GM23338 (cell line): ENCODE measurements around the gene SP140L. TPM values are rescaled to one million over a fixed set of nuclear protein-coding genes. Genes with fewer than 3 reads are reported as not detected.

Experiments
- ATAC-seq: fragments of 200-7000 bp; cut with Tn5 transposase; 3 replicates; pipeline ENCODE4 v1.9.1; 2020
- DNase-seq: peaks from one replicate; pipeline ENCODE4 v3.0.0-alpha.2; 2015; ENCODE audit warnings: low spot score
- H2AFZ ChIP-seq: fragments of 200-600 bp; sonication (generic); 2 replicates; pipeline ENCODE4 v1.8.0; 2016; ENCODE audit warnings: antibody characterized with exemption, mild to moderate bottlenecking, moderate library complexity
- H3F3A ChIP-seq: fragments of 200-600 bp; sonication (generic); replicated peaks from 2 replicates; pipeline ENCODE4 v1.8.0; 2017; ENCODE audit warnings: antibody characterized with exemption, mixed run types, low read depth
- H3K27ac ChIP-seq: fragments of 200-600 bp; sonication (generic); 2 replicates; pipeline ENCODE4 v1.6.1; 2016; ENCODE audit warnings: low read depth
- H3K27me3 ChIP-seq: fragments of 200-600 bp; sonication (generic); 2 replicates; pipeline ENCODE4 v1.8.0; 2016; ENCODE audit warnings: mild to moderate bottlenecking, mixed run types, moderate library complexity; ENCODE audit not compliant: insufficient read depth
- H3K36me3 ChIP-seq: fragments of 200-600 bp; sonication (generic); 2 replicates; pipeline ENCODE4 v1.8.0; 2016; ENCODE audit warnings: mild to moderate bottlenecking; ENCODE audit not compliant: insufficient read depth
- H3K4me1 ChIP-seq: fragments of 200-600 bp; sonication (generic); 2 replicates; pipeline ENCODE4 v1.8.0; 2016; ENCODE audit warnings: mild to moderate bottlenecking, moderate library complexity; ENCODE audit not compliant: insufficient read depth
- H3K4me2 ChIP-seq: fragments of 200-600 bp; sonication (generic); 2 replicates; pipeline ENCODE4 v1.7.1; 2017; ENCODE audit warnings: mixed run types
- H3K4me3 ChIP-seq: fragments of 200-600 bp; sonication (generic); 2 replicates; pipeline ENCODE4 v1.6.1; 2016; ENCODE audit warnings: mixed run types
- H3K79me2 ChIP-seq: fragments of 200-600 bp; sonication (generic); replicated peaks from 2 replicates; pipeline ENCODE4 v1.8.0; 2017; ENCODE audit warnings: mild to moderate bottlenecking; ENCODE audit not compliant: insufficient read depth
- H3K9me2 ChIP-seq: fragments of 200-600 bp; sonication (generic); 2 replicates; pipeline ENCODE4 v1.8.0; 2017; ENCODE audit not compliant: insufficient read depth
- H4K20me1 ChIP-seq: fragments of 200-600 bp; sonication (generic); replicated peaks from 2 replicates; pipeline ENCODE4 v1.8.0; 2017; ENCODE audit warnings: mild to moderate bottlenecking; ENCODE audit not compliant: insufficient read depth
- H3K27ac Mint-ChIP-seq: 2 replicates; pipeline ENCODE4 v1.8.0; 2020; ENCODE audit warnings: inconsistent platforms, mild to moderate bottlenecking, moderate library complexity, mixed read lengths
- H3K27me3 Mint-ChIP-seq: 3 replicates; pipeline ENCODE4 v1.8.0; 2022; ENCODE audit warnings: low read depth, mild to moderate bottlenecking, moderate library complexity, mixed read lengths, inconsistent platforms; ENCODE audit not compliant: insufficient read depth, poor library complexity
- H3K36me3 Mint-ChIP-seq: 3 replicates; pipeline ENCODE4 v1.8.0; 2021; ENCODE audit warnings: low read depth, mild to moderate bottlenecking, inconsistent platforms, moderate library complexity, mixed read lengths
- H3K4me1 Mint-ChIP-seq: 3 replicates; pipeline ENCODE4 v1.8.0; 2020; ENCODE audit warnings: mild to moderate bottlenecking, inconsistent platforms, mixed read lengths
- H3K4me3 Mint-ChIP-seq: 3 replicates; pipeline ENCODE4 v1.8.0; 2021; ENCODE audit warnings: moderate library complexity, mild to moderate bottlenecking, inconsistent platforms, mixed read lengths
- H3K9me3 Mint-ChIP-seq: 3 replicates; pipeline ENCODE4 v1.8.0; 2020; ENCODE audit warnings: moderate library complexity, mild to moderate bottlenecking, inconsistent platforms, mixed read lengths
- CTCF ChIP-seq, 2 experiments: fragments of 200-600 bp in 1 of 2; sonication (generic) in 1 of 2; conservative IDR thresholded peaks; 2 replicates each; pipeline versions ENCODE4 v1.5.1 to v1.6.1; 2016 to 2017; ENCODE audit warnings: antibody characterized with exemption in 2 of 2, low read depth in 2 of 2, mild to moderate bottlenecking in 2 of 2, moderate library complexity in 1 of 2
- ETS1 ChIP-seq: IDR thresholded peaks from 2 replicates; pipeline ENCODE4 v1.6.1; 2016; ENCODE audit warnings: antibody characterized with exemption
- EZH2 ChIP-seq: fragments of 200-600 bp; sonication (generic); IDR thresholded peaks from one replicate; pipeline ENCODE4 v1.8.0; 2017; ENCODE audit warnings: antibody characterized with exemption, mild to moderate bottlenecking, low read depth; ENCODE audit not compliant: unreplicated experiment
- EZH2phosphoT487 ChIP-seq: fragments of 200-600 bp; sonication (generic); IDR thresholded peaks from one replicate; pipeline ENCODE4 v1.8.1; 2018; ENCODE audit warnings: antibody characterized with exemption; ENCODE audit not compliant: unreplicated experiment
- JUNB ChIP-seq: IDR thresholded peaks from one replicate; pipeline ENCODE4 v1.6.1; 2016; ENCODE audit warnings: antibody characterized with exemption; ENCODE audit not compliant: unreplicated experiment
- NANOG ChIP-seq: IDR thresholded peaks from 2 replicates; pipeline ENCODE4 v1.6.1; 2016; ENCODE audit warnings: antibody characterized with exemption, borderline replicate concordance
- POLR2AphosphoS5 ChIP-seq: IDR thresholded peaks from 2 replicates; pipeline ENCODE4 v1.6.1; 2016; ENCODE audit warnings: antibody characterized with exemption, low read depth
- REST ChIP-seq: IDR thresholded peaks from one replicate; pipeline ENCODE4 v1.6.1; 2018; ENCODE audit warnings: antibody characterized with exemption; ENCODE audit not compliant: unreplicated experiment
- ZNF114 ChIP-seq: fragments of 250-450 bp; sonication (Bioruptor Pico); IDR thresholded peaks from 2 replicates; pipeline ENCODE4 v1.5.0; 2020; ENCODE audit warnings: mild to moderate bottlenecking, moderate library complexity
- ZNF331 ChIP-seq: fragments of 250-450 bp; sonication (Bioruptor Pico); IDR thresholded peaks from 2 replicates; pipeline ENCODE4 v1.5.0; 2020; ENCODE audit warnings: low read depth, mild to moderate bottlenecking, moderate library complexity
- polyA plus RNA-seq: library from polyadenylated mRNA; unstranded; fragments of >200 nt; fragmentation: Nextera tagmentation; extraction: Ambion mirVana; gene quantifications from 2 replicates; pipeline ENCODE4 v1.2.1, GENCODE V29; 2016
- total RNA-seq: library from RNA; depleted of rRNA; stranded (reverse); fragments of >200 nt; shearing (Covaris generic); gene quantifications from 2 replicates; pipeline ENCODE4 v1.2.3, GENCODE V29; 2014

SP140L gene
- total and polyA plus RNA-seq, 2 experiments from 2014 or later = 1.3 to 1.7 TPM

- TF ChIP-seq ZNF331 (CRISPR knock-in tag) = no peak
- TF ChIP-seq ETS1 = no peak
- TF ChIP-seq JUNB = no peak
- no peak for TF ChIP-seq REST
- no peak for TF ChIP-seq EZH2
- no peak for TF ChIP-seq EZH2phosphoT487
Measured at GRCh38 chr2:230416061-230416721, 89.2 kb downstream of the SP140L start, which contains the start of gene SP100 (continued).

- no peak for ATAC-seq
- Histone ChIP-seq H3K79me2 (no peaks in the 10 kb centered on the region), H2AFZ (no peak overlapping the region), H3K27me3 (peaks cover 4% of the 10 kb centered on the region), H3K4me1 (no peaks in the 10 kb centered on the region), H4K20me1 (no peaks in the 10 kb centered on the region), H3K27ac (no peak overlapping the region), H3K4me3 (no peak overlapping the region), H3K9me2 (no peaks in the 10 kb centered on the region; the same call in 1 of the 2 replicates), H3F3A (no peaks in the 10 kb centered on the region), H3K36me3 (no peaks in the 10 kb centered on the region), H3K4me2 (no peak overlapping the region)
- peaks cover 4% of the 10 kb centered on the region; the same call in 2 of the 3 replicates for H3K4me1 Mint-ChIP-seq
- no peak for DNase-seq
- peaks cover 9% of the 10 kb centered on the region for H3K27me3 Mint-ChIP-seq
- H3K4me3 Mint-ChIP-seq = no peak overlapping the region
- no peak overlapping the region for H3K27ac Mint-ChIP-seq
- no peak for TF ChIP-seq REST
- TF ChIP-seq EZH2phosphoT487 = no peak
- TF ChIP-seq ZNF114 (CRISPR knock-in tag) = no peak
- no peak for TF ChIP-seq EZH2
- TF ChIP-seq POLR2AphosphoS5 = no peak
- TF ChIP-seq CTCF (conservative IDR thresholded peaks at IDR 0.05; ENCODE audit: low read depth in 2 of 2) = no peak
- TF ChIP-seq ZNF331 (CRISPR knock-in tag) = no peak
- no peak for TF ChIP-seq NANOG
- no peak for TF ChIP-seq JUNB
- no peaks in the 10 kb centered on the region for H3K36me3 Mint-ChIP-seq
- H3K9me3 Mint-ChIP-seq = no peaks in the 10 kb centered on the region; the same call in 2 of the 3 replicates
Measured at GRCh38 chr2:230417436-230417835, 90.4 kb downstream of the SP140L start.
